ENCODE measurements around the gene RAB4A.

- TF ChIP-seq CTCF (conservative IDR thresholded peaks at IDR 0.05 in 1 of 2, IDR thresholded peaks at IDR 0.05 in 1 of 2; ENCODE audit: low read depth in 1 of 2, low read length in 2 of 2) (no peak), EZH2 (IDR thresholded peaks at IDR 0.05; ENCODE audit: low read length, missing control alignments) (no peak)
Measured at GRCh38 chr1:229238674-229239415, 32.1 kb upstream of the RAB4A start.

All from fibroblast of lung (primary cell).